KBM-7 (cell line): Measurements from ENCODE around the gene AMN.

Source experiments
- DNase-seq: peaks from one replicate; pipeline ENCODE4 v3.0.0-alpha.2; 2015
- in situ Hi-C: fragments of 300-500 bp; cut with MboI; formaldehyde crosslinking; loops from 2 replicates; pipeline ENCODE4 v1.14.3; 2020; ENCODE audit warnings: low sequenced_read_pairs, low pct_unique_long_range_greater_than_20kb, mixed read lengths

The AMN gene

DNA sequence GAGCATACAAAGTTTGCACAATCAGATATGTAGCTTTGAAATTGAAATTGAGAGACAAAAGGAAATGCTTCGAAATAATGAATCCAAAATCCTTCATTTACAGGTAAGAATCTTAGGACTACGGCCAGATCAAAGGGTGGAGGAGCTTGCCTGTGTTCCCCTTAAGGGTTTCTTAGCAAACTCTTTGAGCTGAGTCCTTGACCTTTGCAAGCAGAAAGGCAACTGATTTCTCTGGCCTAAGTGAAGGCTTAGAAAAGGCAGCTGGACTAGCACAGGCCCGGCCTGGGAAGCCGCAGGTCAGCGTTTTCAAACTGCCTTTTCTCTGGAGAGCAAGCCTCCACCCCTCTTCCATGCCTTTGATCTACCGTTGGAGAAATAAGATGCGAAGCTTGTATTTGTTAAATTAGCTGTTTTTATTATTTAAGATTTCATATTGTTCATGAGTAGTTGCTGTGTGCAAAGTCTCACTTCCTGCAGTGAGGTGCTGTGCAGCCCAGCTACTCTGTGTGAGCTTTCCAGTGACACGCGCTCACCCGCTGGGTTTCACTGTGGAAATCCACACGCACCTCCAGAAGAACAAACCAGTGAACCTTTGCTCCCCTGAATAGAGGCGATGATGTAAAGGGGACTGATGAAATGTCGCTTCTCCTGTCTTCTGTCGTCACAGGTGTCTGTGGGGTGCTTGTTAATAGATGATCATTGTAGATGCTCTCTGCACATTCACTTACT is 25.0 kb upstream of the AMN start:
- DNase-seq, result no peak
- in situ Hi-C loops, result no loop called here

- no peak for DNase-seq
- in situ Hi-C loops, result no loop called here
These were observed 24.2 kb upstream of the AMN start for GRCh38 chr14:102898298-102898697.

- no peak for DNase-seq
These were observed 23.5 kb upstream of the AMN start for GRCh38 chr14:102898776-102899515.

DNA sequence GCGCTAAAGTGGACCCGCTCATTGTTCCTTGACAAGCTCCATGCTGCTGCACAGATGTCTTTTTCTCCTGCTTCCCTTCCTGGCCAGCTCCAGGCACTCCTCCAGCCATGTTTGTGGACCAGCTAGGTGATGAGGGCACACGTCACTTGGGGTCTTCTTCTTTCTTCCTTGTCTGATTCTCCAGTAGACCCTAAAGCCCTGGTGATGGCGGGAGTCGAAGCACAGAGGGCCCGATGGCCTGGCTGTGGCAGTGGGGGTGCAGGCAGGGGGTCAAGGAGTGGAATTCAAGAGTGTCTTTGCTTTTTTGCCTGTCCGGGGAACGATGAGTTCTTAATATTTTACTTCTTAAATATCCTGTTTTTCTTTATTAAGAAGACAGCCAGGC is 23.0 kb upstream of the AMN start:
- no peak for DNase-seq
- in situ Hi-C loops, result no loop called here

More at GRCh38 chr14:102898776-102899515, 23.5 kb upstream of the AMN start:
- in situ Hi-C loops, result no loop called here

GRCh38 chr14:102900631-102901571 is 21.6 kb upstream of the AMN start:
- in situ Hi-C loops, result no loop called here
- no peak for DNase-seq

DNA sequence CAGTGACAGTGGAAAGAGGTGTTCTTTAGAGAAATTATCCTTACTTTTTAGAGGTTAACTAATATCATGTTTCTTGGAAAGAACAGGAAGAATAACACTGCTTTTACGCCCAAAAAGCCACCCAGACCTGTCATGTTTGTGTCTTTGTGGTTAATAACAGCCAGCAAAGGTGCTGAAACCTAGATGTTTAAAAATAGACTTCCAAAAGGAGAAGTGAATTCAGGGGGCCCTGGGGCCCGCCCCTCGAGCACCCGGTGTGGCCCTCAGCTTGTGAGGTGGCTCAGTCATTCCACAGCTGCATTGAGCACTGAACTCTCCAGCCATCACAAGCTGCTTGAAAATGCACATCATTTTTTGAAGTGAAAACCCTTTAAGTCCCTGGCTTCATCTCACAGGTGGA is 20.8 kb upstream of the AMN start:
- in situ Hi-C loops, result no loop called here
- peak; percentile 58 for DNase-seq

DNA sequence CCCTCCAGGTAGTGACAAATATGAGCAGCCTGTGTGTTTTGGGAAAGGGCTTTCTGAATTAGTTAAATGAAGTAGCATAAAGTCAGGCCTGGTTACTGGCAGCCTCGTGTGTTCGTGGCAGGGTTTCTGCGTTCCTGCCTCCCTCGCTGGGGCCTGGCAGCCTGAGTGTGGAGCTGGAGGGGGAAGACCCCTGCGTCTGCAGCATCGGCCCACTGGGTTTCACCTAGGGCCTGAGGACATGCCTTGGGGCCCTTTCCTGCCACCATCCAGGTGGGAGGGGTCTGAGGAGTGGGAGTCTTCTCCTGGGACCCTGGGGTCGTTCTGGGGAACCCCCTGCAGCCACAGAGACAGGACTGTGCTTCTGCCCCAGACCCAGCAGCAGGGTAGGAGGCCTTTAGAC is 20.4 kb upstream of the AMN start:
- in situ Hi-C loops, result no loop called here
- DNase-seq, result no peak

- no peak for DNase-seq
- in situ Hi-C loops, result no loop called here
These were observed 19.8 kb upstream of the AMN start for GRCh38 chr14:102902523-102903247.

GRCh38 chr14:102903248-102903888 is 19.1 kb upstream of the AMN start:
- in situ Hi-C loops, result no loop called here
- no peak for DNase-seq

GRCh38 chr14:102903889-102904512 is 18.5 kb upstream of the AMN start:
- in situ Hi-C loops, result no loop called here
- no peak for DNase-seq

DNA sequence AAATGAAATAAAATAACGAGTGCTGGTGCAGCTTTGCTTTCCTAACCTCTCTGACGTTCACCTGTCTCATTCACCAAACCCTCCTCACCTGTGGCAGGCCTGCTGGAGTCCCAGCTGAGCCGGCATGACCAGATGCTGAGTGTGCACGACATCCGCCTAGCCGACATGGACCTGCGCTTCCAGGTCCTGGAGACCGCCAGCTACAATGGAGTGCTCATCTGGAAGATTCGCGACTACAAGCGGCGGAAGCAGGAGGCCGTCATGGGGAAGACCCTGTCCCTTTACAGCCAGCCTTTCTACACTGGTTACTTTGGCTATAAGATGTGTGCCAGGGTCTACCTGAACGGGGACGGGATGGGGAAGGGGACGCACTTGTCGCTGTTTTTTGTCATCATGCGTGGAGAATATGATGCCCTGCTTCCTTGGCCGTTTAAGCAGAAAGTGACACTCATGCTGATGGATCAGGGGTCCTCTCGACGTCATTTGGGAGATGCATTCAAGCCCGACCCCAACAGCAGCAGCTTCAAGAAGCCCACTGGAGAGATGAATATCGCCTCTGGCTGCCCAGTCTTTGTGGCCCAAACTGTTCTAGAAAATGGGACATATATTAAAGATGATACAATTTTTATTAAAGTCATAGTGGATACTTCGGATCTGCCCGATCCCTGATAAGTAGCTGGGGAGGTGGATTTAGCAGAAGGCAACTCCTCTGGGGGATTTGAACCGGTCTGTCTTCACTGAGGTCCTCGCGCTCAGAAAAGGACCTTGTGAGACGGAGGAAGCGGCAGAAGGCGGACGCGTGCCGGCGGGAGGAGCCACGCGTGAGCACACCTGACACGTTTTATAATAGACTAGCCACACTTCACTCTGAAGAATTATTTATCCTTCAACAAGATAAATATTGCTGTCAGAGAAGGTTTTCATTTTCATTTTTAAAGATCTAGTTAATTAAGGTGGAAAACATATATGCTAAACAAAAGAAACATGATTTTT is 17.1 kb upstream of the AMN start:
- in situ Hi-C loops, result no loop called here
- no peak for DNase-seq

GRCh38 chr14:102906616-102907302 is 15.7 kb upstream of the AMN start:
- in situ Hi-C loops, result no loop called here
- no peak for DNase-seq

DNA sequence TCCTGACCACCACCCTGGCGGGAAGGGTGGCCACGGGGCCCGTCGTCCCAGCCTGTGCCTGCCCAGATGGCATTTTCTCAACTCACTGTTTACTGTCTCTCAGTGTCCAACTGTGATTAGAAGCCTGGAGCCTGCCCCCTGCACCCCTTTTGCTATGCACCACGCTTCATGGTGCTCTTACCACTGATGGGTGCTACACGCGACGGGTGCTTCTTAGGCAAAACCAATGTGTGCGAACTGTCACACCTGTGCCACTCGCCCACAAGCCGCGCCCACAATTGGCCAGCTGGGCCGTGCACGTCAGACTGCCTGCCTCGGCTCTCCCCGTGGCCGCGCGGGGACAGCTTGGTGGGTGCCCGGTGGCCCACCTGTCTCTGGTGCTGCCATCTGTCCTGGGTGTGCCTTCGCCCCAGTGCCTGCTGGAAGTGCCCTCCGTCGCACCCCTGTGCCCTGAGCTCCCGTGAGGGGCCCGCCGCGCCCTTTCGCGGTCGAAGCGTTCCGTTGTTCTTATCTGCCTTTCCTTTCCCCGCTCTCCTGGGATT is 15.1 kb upstream of the AMN start:
- in situ Hi-C loops, result no loop called here

DNA sequence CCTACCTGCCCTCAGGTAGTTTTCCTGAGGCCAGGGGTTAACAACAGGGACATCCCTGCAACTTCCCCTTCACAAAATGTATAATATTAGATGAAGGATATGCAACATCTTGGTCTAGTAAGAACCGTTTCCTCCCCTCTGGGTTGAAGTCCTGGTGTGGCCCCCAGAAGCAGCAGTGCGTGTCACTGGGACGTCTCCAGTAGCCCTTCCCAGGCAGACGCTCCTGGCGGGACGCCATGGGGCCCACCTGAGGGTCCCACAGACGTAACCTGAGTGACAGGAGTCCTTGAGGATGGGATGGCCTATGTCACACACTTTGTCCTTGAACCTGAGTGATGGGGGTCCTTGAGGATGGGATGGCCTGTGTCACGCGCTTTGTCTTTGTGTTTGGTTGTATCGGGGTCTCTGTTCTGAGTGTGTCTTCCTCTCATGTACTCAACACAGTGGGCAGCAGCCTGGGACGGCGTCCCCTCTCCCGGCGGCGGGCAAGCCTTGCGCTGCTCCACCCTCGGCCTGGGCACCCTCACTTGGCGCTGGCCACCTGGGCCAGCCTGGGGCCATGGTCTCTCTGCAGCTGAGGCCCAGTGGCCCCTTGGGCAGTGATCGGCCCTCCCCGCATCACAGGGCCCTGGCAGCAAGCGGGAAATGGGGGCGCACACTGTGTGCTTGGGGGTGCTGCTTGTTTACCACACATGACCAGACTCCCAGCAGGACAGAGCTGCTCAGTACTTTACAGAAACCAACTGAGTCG is 14.3 kb upstream of the AMN start:
- DNase-seq, result no peak
- in situ Hi-C loops, result no loop called here

More for the DNA sequence above, 15.1 kb upstream of the AMN start:
- no peak for DNase-seq

- DNase-seq, result no peak
- in situ Hi-C loops, result no loop called here
These were observed 13.6 kb upstream of the AMN start for GRCh38 chr14:102908766-102909455.
